ENCODE results near the gene RAB40B. TPM values are rescaled to one million over a fixed set of nuclear protein-coding genes. Genes with fewer than 3 reads are reported as not detected.
A peak's percentile ranks its signal among the peaks of the same experiment; 100 is the strongest.

The RAB40B gene
- total and polyA plus RNA-seq, 2 of the 13 experiments (the other 11 are each of a cell fraction or from before 2014, with no cell fraction given), result 6.2 to 6.5 TPM

DNA sequence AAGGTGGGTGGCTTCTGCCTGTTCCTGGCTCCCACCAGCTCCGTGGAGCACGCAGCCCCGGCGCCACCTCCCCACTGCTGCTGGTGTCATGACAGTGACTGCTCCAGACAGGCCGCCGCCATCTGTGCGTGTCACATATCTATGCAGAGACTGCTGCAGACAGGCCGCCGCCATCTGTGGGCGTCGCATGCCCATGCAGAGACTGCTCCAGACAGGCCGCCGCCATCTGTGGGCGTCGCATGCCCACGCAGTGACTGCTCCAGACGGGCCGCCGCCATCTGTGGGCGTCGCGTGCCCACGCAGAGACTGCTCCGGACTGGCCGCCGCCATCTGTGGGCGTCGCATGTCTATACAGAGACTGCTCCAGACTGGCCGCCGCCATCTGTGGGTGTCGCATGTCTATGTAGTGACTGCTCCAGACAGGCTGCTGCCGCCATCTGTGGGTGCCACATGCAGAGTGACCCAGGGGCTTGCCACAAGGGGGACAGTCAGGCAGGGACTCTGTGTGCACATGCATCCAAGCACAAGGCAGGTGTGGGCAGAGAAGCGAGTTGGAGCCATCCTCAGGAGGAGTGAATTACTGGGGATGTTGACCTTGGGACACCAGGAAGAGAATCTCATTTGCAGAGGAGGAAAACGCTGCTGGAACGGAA is 14.7 kb upstream of the RAB40B start:
- no peak overlapping the region for H3K4me2 ChIP-seq (ENCODE audit: low read depth, low read length)
- POLR2A ChIA-PET, result interaction anchor here (1.1 to 2.1 kb wide), 2 partner anchors 25 to 28 kb away, joined by 3 to 9 read pairs; no protein-coding TSS in a partner anchor
- peaks cover 70% of the 10 kb centered on the region for H3K4me1 ChIP-seq (ENCODE audit: insufficient read depth, low read length)
- peaks cover 5 to 12% of the 10 kb centered on the region in 2 experiments; a peak in 3 of 5 replicates for H3K27me3 ChIP-seq (ENCODE audit: control insufficient read depth in 1 of 2, insufficient read depth in 2 of 2, low read length in 2 of 2)
- H3K27ac ChIP-seq (ENCODE audit: extremely low read length, insufficient read depth, low read length), result no peak overlapping the region
- CTCF ChIA-PET (ENCODE audit: low intra/inter-chr PET ratio, low total read pairs), result interaction anchor here (0.8 kb wide), 1 partner anchor 54 kb away, joined by 3 read pairs; no protein-coding TSS in a partner anchor
- FAIRE-seq, result no peak
- no peak overlapping the region for H3K9ac ChIP-seq (ENCODE audit: insufficient read depth, low read depth, low read length)
- no peaks in the 10 kb centered on the region for H4K20me1 ChIP-seq (ENCODE audit: insufficient read depth, low read length)
- H3K79me2 ChIP-seq (ENCODE audit: insufficient read depth, low read length), result peaks cover 11% of the 10 kb centered on the region
- H3K4me3 ChIP-seq (replicated peaks in 1 of 3; ENCODE audit: insufficient read depth in 1 of 3, low read depth in 2 of 3, low read length in 3 of 3), result no peak overlapping the region
- DNase-seq (ENCODE audit: low spot score), result no peak
- H3K9me3 ChIP-seq (ENCODE audit: low read length), result no peaks in the 10 kb centered on the region
- no peaks in the 10 kb centered on the region for H3K36me3 ChIP-seq (replicated peaks in 1 of 2; ENCODE audit: control insufficient read depth in 1 of 2, insufficient read depth in 2 of 2, low read length in 2 of 2)
- no peak overlapping the region for H2AFZ ChIP-seq (ENCODE audit: low read length)
- WGBS (ENCODE audit: low lambda C conversion rate), result 85% methylated on average over 35 of the region's 35 CpGs
- in situ Hi-C loops (cut with HindIII; ENCODE audit: extremely low pct_ligation_motif_present, low pct_unique_long_range_greater_than_20kb) (no loop called here), intact Hi-C loops (cut with micrococcal nuclease; ENCODE audit: unreplicated experiment) (no loop called here)
- no peak for ATAC-seq
- no TSS peak for BruUV-seq (replicated peaks)
- no peak for TF ChIP-seq CHCHD3 (CRISPR knock-in tag; IDR thresholded peaks at IDR 0.05)
- no peak for TF ChIP-seq ZNF660 (CRISPR knock-in tag; IDR thresholded peaks at IDR 0.05; ENCODE audit: borderline replicate concordance, low read depth)
- TF ChIP-seq ZNF777 (CRISPR knock-in tag; IDR thresholded peaks at IDR 0.05), result no peak
- TF ChIP-seq HNRNPL (IDR thresholded peaks at IDR 0.05; ENCODE audit: low read depth, low read length), result 0 out of 2 replicates have a peak, but pooled peaks have one; percentile 41
- peak; percentile 24; the same call in 1 of the 2 replicates for TF ChIP-seq MNT (IDR thresholded peaks at IDR 0.05)
- TF ChIP-seq CSRNP2 (CRISPR knock-in tag; conservative IDR thresholded peaks at IDR 0.05; ENCODE audit: low read depth), result no peak
- TF ChIP-seq, protein P1, sequence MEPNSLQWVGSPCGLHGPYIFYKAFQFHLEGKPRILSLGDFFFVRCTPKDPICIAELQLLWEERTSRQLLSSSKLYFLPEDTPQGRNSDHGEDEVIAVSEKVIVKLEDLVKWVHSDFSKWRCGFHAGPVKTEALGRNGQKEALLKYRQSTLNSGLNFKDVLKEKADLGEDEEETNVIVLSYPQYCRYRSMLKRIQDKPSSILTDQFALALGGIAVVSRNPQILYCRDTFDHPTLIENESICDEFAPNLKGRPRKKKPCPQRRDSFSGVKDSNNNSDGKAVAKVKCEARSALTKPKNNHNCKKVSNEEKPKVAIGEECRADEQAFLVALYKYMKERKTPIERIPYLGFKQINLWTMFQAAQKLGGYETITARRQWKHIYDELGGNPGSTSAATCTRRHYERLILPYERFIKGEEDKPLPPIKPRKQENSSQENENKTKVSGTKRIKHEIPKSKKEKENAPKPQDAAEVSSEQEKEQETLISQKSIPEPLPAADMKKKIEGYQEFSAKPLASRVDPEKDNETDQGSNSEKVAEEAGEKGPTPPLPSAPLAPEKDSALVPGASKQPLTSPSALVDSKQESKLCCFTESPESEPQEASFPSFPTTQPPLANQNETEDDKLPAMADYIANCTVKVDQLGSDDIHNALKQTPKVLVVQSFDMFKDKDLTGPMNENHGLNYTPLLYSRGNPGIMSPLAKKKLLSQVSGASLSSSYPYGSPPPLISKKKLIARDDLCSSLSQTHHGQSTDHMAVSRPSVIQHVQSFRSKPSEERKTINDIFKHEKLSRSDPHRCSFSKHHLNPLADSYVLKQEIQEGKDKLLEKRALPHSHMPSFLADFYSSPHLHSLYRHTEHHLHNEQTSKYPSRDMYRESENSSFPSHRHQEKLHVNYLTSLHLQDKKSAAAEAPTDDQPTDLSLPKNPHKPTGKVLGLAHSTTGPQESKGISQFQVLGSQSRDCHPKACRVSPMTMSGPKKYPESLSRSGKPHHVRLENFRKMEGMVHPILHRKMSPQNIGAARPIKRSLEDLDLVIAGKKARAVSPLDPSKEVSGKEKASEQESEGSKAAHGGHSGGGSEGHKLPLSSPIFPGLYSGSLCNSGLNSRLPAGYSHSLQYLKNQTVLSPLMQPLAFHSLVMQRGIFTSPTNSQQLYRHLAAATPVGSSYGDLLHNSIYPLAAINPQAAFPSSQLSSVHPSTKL (CRISPR knock-in tag; IDR thresholded peaks at IDR 0.05), result no peak
- 0 out of 2 replicates have a peak, but pooled peaks have one; percentile 10 for TF ChIP-seq ZNF687 (CRISPR knock-in tag; IDR thresholded peaks at IDR 0.05)
- TF ChIP-seq ZNF34 (CRISPR knock-in tag; IDR thresholded peaks at IDR 0.05; ENCODE audit: borderline replicate concordance), result no peak
- TF ChIP-seq ZNF225 (CRISPR knock-in tag; IDR thresholded peaks at IDR 0.05), result 0 out of 2 replicates have a peak, but pooled peaks have one; percentile 19
- 0 out of 2 replicates have a peak, but pooled peaks have one; percentile 57 for TF ChIP-seq DNMT1 (CRISPR knock-in tag; IDR thresholded peaks at IDR 0.05)
- TF ChIP-seq ZNF7 (CRISPR knock-in tag; IDR thresholded peaks at IDR 0.05), result no peak
